WTC11 (cell line): Measurements from ENCODE around the gene F2RL3. TPM values are rescaled to one million over a fixed set of nuclear protein-coding genes. Genes with fewer than 3 reads are reported as not detected.

Experiments
- total RNA-seq: library from RNA; stranded (reverse); gene quantifications from 3 replicates; pipeline ENCODE4 v1.2.3, GENCODE V29; 2021

F2RL3 gene
- total RNA-seq, 1 experiment from 2014 or later, result 0.11 TPM

Other genes starting within 250 kb of the F2RL3 start
- gene SMIM7, start 228.9 kb upstream of the F2RL3 start, total RNA-seq, result 54.3 to 55.9 TPM (median 55.6 TPM) in 3 replicates
- 9.5 to 11.1 TPM (median 10.9 TPM) in 3 replicates for gene TMEM38A, start 227.9 kb upstream of the F2RL3 start, total RNA-seq
- not detected in 3 replicates for gene NWD1, start 169.2 kb upstream of the F2RL3 start, total RNA-seq
- 76.8 to 87.7 TPM (median 80.0 TPM) in 3 replicates for gene SIN3B, start 59.6 kb upstream of the F2RL3 start, total RNA-seq
- gene CPAMD8, start 137.8 kb downstream of the F2RL3 start, total RNA-seq, result 6.9 to 10.8 TPM (median 7.9 TPM) in 3 replicates
- 27.9 to 29.9 TPM (median 29.7 TPM) in 3 replicates for gene HAUS8, start 186.5 kb downstream of the F2RL3 start, total RNA-seq
- 70.3 to 94.3 TPM (median 73.4 TPM) in 3 replicates for gene MYO9B, start 186.8 kb downstream of the F2RL3 start, total RNA-seq